HepG2 (cell line): Measurements from ENCODE around the gene PEMT. TPM values are rescaled to one million over a fixed set of nuclear protein-coding genes. Genes with fewer than 3 reads are reported as not detected.

Experiments used
- BRD4 ChIP-seq: sonication (generic); formaldehyde crosslinking; IDR thresholded peaks from 2 replicates; pipeline ENCODE4 v1.4.0; 2020; ENCODE audit warnings: missing genetic modification reagents
- BRF2 ChIP-seq: sonication (generic); formaldehyde crosslinking; IDR thresholded peaks from 2 replicates; pipeline ENCODE4 v1.8.1; 2022; ENCODE audit warnings: mild to moderate bottlenecking, missing genetic modification reagents
- GATAD2A ChIP-seq: IDR thresholded peaks from 2 replicates; pipeline ENCODE4 v1.6.1; 2016
- MAFK ChIP-seq, 2 experiments: IDR thresholded peaks in 1 of 2; conservative IDR thresholded peaks in 1 of 2; 2 replicates each; pipeline ENCODE4 v1.6.1; 2011; ENCODE audit warnings: improper control_type of control experiment in 2 of 2, low read length in 2 of 2
- MTA1 ChIP-seq: sonication (generic); formaldehyde crosslinking; IDR thresholded peaks from 2 replicates; pipeline ENCODE4 v1.4.0; 2020; ENCODE audit warnings: missing genetic modification reagents, mild to moderate bottlenecking, borderline replicate concordance
- SMAD9 ChIP-seq: sonication (generic); formaldehyde crosslinking; IDR thresholded peaks from 2 replicates; pipeline ENCODE4 v1.5.1; 2020; ENCODE audit warnings: mild to moderate bottlenecking, missing genetic modification reagents
- SP5 ChIP-seq: IDR thresholded peaks from 2 replicates; pipeline ENCODE4 v1.6.1; 2016; ENCODE audit warnings: low read depth, borderline replicate concordance
- SYNCRIP ChIP-seq: fragments of 200-400 bp; formaldehyde crosslinking; IDR thresholded peaks from 2 replicates; pipeline ENCODE4 v1.6.1; 2018; ENCODE audit warnings: mild to moderate bottlenecking, low read depth, low read length; ENCODE audit not compliant: insufficient read depth
- ZBTB7A ChIP-seq: sonication (generic); formaldehyde crosslinking; IDR thresholded peaks from 2 replicates; pipeline ENCODE4 v1.8.0; 2022; ENCODE audit warnings: mild to moderate bottlenecking, missing genetic modification reagents
- ZFY ChIP-seq: sonication (generic); formaldehyde crosslinking; IDR thresholded peaks from 2 replicates; pipeline ENCODE4 v1.4.0; 2020; ENCODE audit warnings: missing genetic modification reagents
- ZMYM2 ChIP-seq: sonication (generic); formaldehyde crosslinking; IDR thresholded peaks from 2 replicates; pipeline ENCODE4 v1.8.0; 2022; ENCODE audit warnings: mild to moderate bottlenecking, missing genetic modification reagents
- ZMYM4 ChIP-seq: sonication (generic); formaldehyde crosslinking; IDR thresholded peaks from 2 replicates; pipeline ENCODE4 v1.8.1; 2023; ENCODE audit warnings: mild to moderate bottlenecking, missing genetic modification reagents
- ZNF251 ChIP-seq: sonication (generic); formaldehyde crosslinking; IDR thresholded peaks from 2 replicates; pipeline ENCODE4 v1.9.0; 2021; ENCODE audit warnings: mild to moderate bottlenecking, missing genetic modification reagents
- ZNF567 ChIP-seq: sonication (generic); formaldehyde crosslinking; IDR thresholded peaks from 2 replicates; pipeline ENCODE4 v1.8.1; 2023; ENCODE audit warnings: mild to moderate bottlenecking, missing genetic modification reagents, borderline replicate concordance
- ZNF678 ChIP-seq: sonication (generic); formaldehyde crosslinking; IDR thresholded peaks from 2 replicates; pipeline ENCODE4 v1.4.0; 2020; ENCODE audit warnings: mild to moderate bottlenecking, missing genetic modification reagents
- ZNF687 ChIP-seq: sonication (generic); formaldehyde crosslinking; IDR thresholded peaks from 2 replicates; pipeline ENCODE4 v1.5.1; 2020; ENCODE audit warnings: mild to moderate bottlenecking, missing genetic modification reagents, moderate library complexity
- ZNF768 ChIP-seq: sonication (generic); formaldehyde crosslinking; IDR thresholded peaks from 2 replicates; pipeline ENCODE4 v1.4.0; 2020; ENCODE audit warnings: missing genetic modification reagents
- ZNF839 ChIP-seq: sonication (generic); formaldehyde crosslinking; IDR thresholded peaks from 2 replicates; pipeline ENCODE4 v1.4.0; 2020; ENCODE audit warnings: missing genetic modification reagents, mild to moderate bottlenecking, borderline replicate concordance
- ZSCAN20 ChIP-seq: sonication (generic); formaldehyde crosslinking; IDR thresholded peaks from 2 replicates; pipeline ENCODE4 v1.4.0; 2020; ENCODE audit warnings: missing genetic modification reagents, mild to moderate bottlenecking, borderline replicate concordance
- polyA plus RNA-seq, 8 experiments: library from polyadenylated mRNA; depleted of rRNA in 3 of 8; stranded (reverse) in 7 of 8; unstranded in 1 of 8; fragments of >200 nt; fragmentation: Illumina TruSeq in 4 of 8; extraction: Trizol in 4 of 8; gene quantifications; 2 replicates each; pipeline versions ENCODE4 v1.2.1 to v1.2.3, GENCODE V29; 2011 to 2016; ENCODE audit warnings: low read depth in 4 of 8, missing spikeins in 1 of 8, mixed read lengths in 1 of 8; ENCODE audit not compliant: insufficient read depth in 1 of 8
- total RNA-seq, 5 experiments: library from RNA; depleted of rRNA; stranded (reverse); fragments of >200 nt; fragmentation: Illumina TruSeq; extraction: Trizol; gene quantifications; 2 replicates each; pipeline ENCODE4 v1.2.3, GENCODE V29; 2016; ENCODE audit warnings: low read depth in 1 of 5
- TF ChIP-seq, protein P1 (sequence below): sonication (generic); formaldehyde crosslinking; IDR thresholded peaks from 2 replicates; pipeline ENCODE4 v1.4.0; 2020; ENCODE audit warnings: low read depth, mild to moderate bottlenecking, missing genetic modification reagents
- TF ChIP-seq, protein P2 (sequence below): IDR thresholded peaks from 2 replicates; pipeline ENCODE4 v1.6.1; 2012; ENCODE audit warnings: low read depth, low read length, improper control_type of control experiment

PEMT gene
- total and polyA plus RNA-seq, 2 of the 13 experiments (the other 11 are each of a cell fraction or from before 2014, with no cell fraction given), result 31.7 to 43.6 TPM

- TF ChIP-seq, protein P1, sequence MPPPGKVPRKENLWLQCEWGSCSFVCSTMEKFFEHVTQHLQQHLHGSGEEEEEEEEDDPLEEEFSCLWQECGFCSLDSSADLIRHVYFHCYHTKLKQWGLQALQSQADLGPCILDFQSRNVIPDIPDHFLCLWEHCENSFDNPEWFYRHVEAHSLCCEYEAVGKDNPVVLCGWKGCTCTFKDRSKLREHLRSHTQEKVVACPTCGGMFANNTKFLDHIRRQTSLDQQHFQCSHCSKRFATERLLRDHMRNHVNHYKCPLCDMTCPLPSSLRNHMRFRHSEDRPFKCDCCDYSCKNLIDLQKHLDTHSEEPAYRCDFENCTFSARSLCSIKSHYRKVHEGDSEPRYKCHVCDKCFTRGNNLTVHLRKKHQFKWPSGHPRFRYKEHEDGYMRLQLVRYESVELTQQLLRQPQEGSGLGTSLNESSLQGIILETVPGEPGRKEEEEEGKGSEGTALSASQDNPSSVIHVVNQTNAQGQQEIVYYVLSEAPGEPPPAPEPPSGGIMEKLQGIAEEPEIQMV (CRISPR knock-in tag), result no peak
- TF ChIP-seq BRF2 (no peak), SYNCRIP (no peak), ZNF839 (CRISPR knock-in tag) (no peak), ZSCAN20 (CRISPR knock-in tag) (no peak), ZFY (CRISPR knock-in tag) (0 out of 2 replicates have a peak, but pooled peaks have one; percentile 20), SMAD9 (CRISPR knock-in tag) (no peak), ZMYM4 (0 out of 2 replicates have a peak, but pooled peaks have one; percentile 33), SP5 (CRISPR knock-in tag) (no peak), ZNF678 (CRISPR knock-in tag) (no peak), ZBTB7A (CRISPR knock-in tag) (no peak; the same call in 1 of the 2 replicates), ZNF251 (no peak), BRD4 (CRISPR knock-in tag) (no peak), MTA1 (no peak), ZNF768 (CRISPR knock-in tag) (no peak), ZNF687 (CRISPR knock-in tag) (peak; percentile 75), ZMYM2 (CRISPR knock-in tag) (peak; percentile 86), ZNF567 (CRISPR knock-in tag) (no peak), GATAD2A (CRISPR knock-in tag) (peak; percentile 86), MAFK (conservative IDR thresholded peaks at IDR 0.05 in 1 of 2, IDR thresholded peaks at IDR 0.05 in 1 of 2; ENCODE audit: low read length in 2 of 2) (no peak)
- TF ChIP-seq, protein P2, sequence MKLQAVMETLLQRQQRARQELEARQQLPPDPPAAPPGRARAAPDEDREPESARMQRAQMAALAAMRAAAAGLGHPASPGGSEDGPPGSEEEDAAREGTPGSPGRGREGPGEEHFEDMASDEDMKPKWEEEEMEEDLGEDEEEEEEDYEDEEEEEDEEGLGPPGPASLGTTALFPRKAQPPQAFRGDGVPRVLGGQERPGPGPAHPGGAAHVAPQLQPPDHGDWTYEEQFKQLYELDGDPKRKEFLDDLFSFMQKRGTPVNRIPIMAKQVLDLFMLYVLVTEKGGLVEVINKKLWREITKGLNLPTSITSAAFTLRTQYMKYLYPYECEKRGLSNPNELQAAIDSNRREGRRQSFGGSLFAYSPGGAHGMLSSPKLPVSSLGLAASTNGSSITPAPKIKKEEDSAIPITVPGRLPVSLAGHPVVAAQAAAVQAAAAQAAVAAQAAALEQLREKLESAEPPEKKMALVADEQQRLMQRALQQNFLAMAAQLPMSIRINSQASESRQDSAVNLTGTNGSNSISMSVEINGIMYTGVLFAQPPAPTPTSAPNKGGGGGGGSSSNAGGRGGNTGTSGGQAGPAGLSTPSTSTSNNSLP, result peak; percentile 55; the same call in 1 of the 2 replicates
These were observed 20.5 kb downstream of the PEMT start (continued) for GRCh38 chr17:17570798-17571716.
